HG02885 (cell line): Measurements from ENCODE around the gene NADK2.

Experiments
- ATAC-seq: cut with Tn5 transposase; IDR thresholded peaks from one replicate; pipeline ENCODE4 v1.9.1; 2021; ENCODE audit warnings: mild to moderate bottlenecking; ENCODE audit not compliant: unreplicated experiment, poor library complexity

Gene NADK2, protein sequence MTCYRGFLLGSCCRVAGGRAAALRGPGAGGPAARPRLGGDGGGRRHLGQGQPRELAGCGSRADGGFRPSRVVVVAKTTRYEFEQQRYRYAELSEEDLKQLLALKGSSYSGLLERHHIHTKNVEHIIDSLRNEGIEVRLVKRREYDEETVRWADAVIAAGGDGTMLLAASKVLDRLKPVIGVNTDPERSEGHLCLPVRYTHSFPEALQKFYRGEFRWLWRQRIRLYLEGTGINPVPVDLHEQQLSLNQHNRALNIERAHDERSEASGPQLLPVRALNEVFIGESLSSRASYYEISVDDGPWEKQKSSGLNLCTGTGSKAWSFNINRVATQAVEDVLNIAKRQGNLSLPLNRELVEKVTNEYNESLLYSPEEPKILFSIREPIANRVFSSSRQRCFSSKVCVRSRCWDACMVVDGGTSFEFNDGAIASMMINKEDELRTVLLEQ

GRCh38 chr5:36241631-36242533 is at the start of gene NADK2:
TSS of gene NADK2 (minus strand) at chr5:36241925. CDS start at chr5:36241798, 127 bp downstream.
- ATAC-seq: peak; percentile 91

DNA sequence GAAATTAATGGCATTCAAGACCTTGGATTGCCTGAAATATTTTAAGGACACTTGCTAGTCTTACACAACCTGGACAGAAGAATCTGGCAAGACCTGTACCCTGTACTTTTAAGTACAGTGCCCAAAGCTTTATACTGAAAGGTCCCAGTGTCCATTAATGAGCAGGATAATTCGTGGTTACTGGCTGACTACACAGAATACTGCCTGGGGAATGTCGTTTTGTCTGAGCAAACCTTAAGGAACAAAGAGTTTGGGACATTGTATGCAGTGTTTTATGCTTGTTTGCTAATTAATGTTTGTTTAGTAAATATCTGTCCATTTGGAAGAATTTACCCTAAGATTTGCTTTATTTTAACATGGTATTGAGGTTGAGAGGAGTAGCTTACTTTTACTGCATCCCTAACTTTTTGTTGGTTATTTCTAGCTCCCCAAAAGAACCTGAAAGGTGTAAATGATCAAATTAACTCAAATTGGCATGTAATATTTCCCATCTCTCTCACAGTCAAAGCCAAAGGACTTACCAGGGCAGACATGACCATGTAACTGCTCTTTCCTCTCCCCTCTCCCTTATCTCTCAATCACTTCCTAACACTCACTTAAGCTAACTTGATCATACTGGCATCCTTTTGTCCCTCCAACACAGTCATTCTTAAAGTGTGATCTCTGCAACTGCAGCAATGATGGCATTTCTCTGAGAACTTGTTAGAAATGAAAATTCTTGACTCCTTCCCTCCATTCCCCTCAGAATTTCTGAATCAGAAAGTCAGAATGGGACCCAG is 44.3 kb upstream of the NADK2 start:
- ATAC-seq: no peak

DNA sequence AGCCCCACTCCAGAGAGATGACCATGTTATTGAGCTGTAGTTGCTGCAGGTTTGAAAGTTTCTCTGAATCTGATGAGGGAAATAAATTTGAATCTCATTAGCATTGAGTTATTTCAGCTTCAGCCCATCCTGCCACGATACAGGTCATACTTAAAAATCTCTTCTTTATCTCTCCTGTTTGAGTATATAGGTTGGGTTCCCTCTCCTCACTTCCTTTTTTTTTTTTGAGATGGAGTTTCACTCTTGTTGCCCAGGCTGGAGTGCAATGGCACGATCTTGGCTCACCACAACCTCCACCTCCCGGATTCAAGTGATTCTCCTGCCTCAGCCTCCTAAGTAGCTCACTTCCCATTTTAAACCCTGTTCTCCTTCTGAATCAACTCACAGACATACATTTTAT is 42.0 kb upstream of the NADK2 start:
- peak; percentile 44 for ATAC-seq

DNA sequence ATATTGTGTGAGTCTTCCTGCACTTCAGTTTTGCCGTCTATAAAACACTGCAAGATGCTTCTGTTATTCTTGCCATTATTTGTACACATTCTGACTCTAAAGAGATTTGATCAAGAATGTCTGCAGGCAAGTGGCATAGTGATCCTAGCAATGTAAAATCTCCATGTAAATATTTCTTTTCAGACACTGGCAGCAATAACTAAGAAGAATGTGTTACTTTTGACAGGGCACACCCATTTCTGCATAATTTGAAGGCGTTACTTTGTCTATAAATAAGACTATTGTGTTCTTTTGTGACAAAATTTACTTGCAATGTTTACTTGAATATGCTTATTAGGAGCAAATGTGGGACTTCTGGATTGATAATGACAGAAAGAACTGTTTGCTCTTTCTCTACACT is 39.9 kb upstream of the NADK2 start:
- no peak for ATAC-seq

- ATAC-seq: no peak
These were observed 37.5 kb upstream of the NADK2 start for GRCh38 chr5:36279054-36279698.

GRCh38 chr5:36277521-36278176 is 35.9 kb upstream of the NADK2 start:
- no peak for ATAC-seq

DNA sequence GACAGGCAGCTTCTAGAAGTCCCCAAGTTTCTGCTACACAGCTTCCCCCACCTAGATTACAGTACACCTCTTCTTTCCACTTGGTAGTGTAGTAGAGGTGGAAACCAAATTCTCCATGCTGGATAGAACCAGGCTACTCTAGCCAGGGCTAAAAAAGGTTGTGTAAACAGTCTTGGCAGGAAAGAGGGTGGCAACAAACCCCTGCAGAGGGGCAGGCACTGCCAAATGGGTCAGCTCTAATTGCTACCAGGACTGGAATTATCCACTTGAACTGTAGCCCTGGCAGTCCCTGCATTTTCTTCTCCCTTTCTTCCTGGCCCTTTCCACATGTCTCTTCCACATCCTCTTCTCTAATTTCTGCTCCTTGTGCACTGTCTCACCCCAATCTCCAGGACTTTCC is 35.1 kb upstream of the NADK2 start:
- ATAC-seq: no peak

- no peak for ATAC-seq
These were observed 32.2 kb upstream of the NADK2 start for GRCh38 chr5:36273809-36274526.

DNA sequence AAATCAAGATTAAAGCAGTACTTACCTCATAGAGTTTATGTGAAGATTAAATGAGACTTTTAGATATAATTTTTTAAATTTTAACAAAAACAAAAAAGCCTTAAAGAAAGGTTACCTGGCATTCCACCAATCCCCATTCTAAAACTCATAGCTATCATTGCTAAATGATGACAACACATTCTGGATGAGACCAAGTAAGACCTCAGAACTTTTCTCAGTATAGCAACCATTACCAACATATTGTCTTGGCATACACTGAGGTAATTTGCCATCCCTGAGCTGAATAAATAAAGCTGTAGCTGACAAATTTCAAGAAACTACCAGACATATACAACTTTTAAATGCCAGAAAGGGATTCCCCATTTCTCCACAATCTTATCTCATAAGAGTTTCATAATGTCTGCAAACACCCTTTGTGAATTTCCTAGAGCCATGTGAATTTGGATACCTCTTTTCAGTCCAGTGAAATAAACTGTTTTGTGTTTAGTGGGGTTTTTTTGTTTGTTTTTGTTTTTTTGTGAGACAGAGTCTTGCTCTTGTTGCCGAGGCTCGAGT is 30.5 kb upstream of the NADK2 start:
- ATAC-seq: no peak

- no peak for ATAC-seq
These were observed 29.3 kb upstream of the NADK2 start for GRCh38 chr5:36270876-36271575.

- no peak for ATAC-seq
These were observed 28.4 kb upstream of the NADK2 start for GRCh38 chr5:36270175-36270574.

DNA sequence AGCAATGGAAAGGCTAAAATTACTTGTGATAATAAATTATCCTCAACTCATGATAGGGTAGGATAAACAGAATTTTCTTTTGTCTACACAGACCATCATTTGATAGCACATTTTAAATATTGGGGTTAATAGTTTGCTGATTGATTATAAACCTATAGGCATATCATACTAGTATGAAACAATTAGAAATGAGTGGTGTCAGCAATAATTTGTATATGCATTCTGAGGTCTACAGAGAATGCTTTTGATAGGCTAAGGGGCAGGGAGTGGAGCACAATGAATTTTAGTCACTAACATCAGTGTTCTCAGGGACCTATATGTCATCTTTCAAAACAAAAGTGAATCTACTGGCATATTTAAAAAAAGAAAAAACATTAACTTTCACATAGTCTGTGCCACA is 27.8 kb upstream of the NADK2 start:
- no peak for ATAC-seq

DNA sequence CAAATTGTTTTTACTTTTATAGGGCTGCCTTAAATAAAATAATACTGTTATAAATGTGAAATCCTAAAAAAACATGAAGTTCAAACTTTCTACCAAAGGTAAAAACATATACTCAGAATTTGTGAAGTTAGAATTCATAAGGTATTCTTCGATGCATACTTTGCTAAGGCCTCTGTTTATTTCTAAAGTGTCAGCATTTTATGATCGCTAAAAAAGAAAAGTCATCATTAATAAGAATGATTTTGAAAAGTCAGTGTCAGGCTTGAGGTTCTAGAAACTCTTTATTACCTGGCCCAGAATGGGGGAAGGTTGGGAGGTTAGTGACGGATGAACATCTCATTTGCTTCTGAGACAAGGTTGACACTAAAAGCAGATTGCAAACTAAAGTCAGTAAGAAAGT is 26.2 kb upstream of the NADK2 start:
- no peak for ATAC-seq

GRCh38 chr5:36264202-36264760 is 22.6 kb upstream of the NADK2 start:
- no peak for ATAC-seq

- ATAC-seq: no peak
These were observed 19.5 kb upstream of the NADK2 start for GRCh38 chr5:36261186-36261585.

- ATAC-seq: no peak
These were observed 11.8 kb upstream of the NADK2 start for GRCh38 chr5:36253575-36253974.

- ATAC-seq: no peak
These were observed 11.1 kb upstream of the NADK2 start for GRCh38 chr5:36252722-36253365.
